Measurements from ENCODE around the gene COTL1. TPM values are rescaled to one million over a fixed set of nuclear protein-coding genes. Genes with fewer than 3 reads are reported as not detected.

COTL1 gene
- total RNA-seq, 1 donor from 2014 or later: 210 TPM

- peaks cover 3% of the 10 kb centered on the region for H3K36me3 ChIP-seq (ENCODE audit: control insufficient read depth, insufficient read depth, low read length)
- H3K4me3 ChIP-seq (ENCODE audit: low read depth, low read length): no peak overlapping the region
- no peak for DNase-seq (ENCODE audit: low read depth)
- no peaks in the 10 kb centered on the region for H3K27me3 ChIP-seq (ENCODE audit: control insufficient read depth, insufficient read depth, low read length)
- TF ChIP-seq, protein P1, sequence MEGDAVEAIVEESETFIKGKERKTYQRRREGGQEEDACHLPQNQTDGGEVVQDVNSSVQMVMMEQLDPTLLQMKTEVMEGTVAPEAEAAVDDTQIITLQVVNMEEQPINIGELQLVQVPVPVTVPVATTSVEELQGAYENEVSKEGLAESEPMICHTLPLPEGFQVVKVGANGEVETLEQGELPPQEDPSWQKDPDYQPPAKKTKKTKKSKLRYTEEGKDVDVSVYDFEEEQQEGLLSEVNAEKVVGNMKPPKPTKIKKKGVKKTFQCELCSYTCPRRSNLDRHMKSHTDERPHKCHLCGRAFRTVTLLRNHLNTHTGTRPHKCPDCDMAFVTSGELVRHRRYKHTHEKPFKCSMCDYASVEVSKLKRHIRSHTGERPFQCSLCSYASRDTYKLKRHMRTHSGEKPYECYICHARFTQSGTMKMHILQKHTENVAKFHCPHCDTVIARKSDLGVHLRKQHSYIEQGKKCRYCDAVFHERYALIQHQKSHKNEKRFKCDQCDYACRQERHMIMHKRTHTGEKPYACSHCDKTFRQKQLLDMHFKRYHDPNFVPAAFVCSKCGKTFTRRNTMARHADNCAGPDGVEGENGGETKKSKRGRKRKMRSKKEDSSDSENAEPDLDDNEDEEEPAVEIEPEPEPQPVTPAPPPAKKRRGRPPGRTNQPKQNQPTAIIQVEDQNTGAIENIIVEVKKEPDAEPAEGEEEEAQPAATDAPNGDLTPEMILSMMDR (IDR thresholded peaks at IDR 0.05; ENCODE audit: insufficient read depth, low read length, poor library complexity, severe bottlenecking): no peak
Measured at GRCh38 chr16:84565669-84566495, 52.0 kb downstream of the COTL1 start.

DNA sequence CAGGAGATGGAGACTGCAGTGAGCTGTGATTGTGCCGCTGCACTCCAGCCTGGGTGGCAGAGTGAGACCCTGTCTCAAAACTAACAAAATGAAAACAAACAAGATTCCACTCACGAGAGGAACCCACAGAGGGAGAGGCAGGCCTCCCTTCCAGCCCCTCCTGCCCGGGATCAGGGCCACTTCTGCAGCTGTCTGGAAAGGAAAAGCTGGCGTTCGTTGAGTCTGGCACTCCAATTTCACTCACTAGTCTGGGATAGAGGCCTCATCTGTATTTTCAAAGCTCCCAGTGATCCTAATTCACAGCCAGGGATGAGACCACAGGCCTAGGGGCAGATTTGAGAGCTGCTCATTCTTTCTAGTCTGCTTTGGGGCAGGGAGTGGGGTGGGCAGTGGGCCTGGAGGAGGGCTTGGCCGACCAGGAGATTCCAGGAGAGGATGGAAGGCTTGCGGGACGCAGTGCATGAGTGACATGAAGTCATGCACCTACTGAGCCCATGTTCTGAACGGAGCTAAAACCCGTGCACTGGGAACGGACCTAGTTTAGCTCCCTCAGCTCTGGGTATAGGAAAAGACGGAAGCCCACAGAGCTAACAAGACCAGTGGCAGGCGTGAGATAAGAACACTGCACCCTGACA, 54.0 kb downstream of the COTL1 start:
- Histone ChIP-seq H3K27me3 (ENCODE audit: control insufficient read depth, insufficient read depth, low read length) (no peaks in the 10 kb centered on the region), H3K4me3 (ENCODE audit: low read depth, low read length) (no peak overlapping the region), H3K36me3 (ENCODE audit: control insufficient read depth, insufficient read depth, low read length) (peaks cover 3% of the 10 kb centered on the region)
- TF ChIP-seq, protein P1 (IDR thresholded peaks at IDR 0.05; ENCODE audit: insufficient read depth, low read length, poor library complexity, severe bottlenecking): no peak
- no peak for DNase-seq (ENCODE audit: low read depth)

DNA sequence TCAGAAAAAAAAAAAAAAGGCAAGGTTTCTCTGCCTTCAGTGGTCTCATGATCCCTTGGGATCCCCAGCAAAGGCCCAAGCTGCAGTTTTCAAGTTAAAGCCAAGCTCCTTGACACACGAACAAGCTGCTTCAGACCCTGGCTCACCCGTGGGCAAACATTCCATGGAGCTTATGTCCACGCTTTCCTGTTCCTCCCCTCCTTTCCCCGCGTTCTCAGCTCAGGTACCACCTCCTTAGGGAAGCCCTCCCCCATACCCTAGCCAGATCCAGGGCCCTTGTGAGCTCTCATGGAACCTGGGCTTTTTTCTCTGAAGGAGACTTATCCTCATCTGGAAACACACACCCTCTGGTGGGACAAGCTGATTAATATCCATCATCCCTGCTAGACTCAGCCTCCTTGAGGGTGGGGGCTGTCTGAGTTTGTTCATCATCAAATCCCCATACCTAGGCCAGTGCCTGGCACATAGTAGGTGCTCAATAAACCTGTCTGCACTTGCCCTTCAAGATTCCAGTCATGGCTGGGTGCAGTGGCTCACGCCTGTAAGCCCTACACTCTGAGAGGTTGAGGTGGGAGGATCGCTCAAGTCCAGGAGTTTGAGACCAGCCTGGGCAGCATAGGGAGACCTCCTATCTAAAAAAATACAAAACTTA, 54.7 kb downstream of the COTL1 start:
- no peaks in the 10 kb centered on the region for H3K27me3 ChIP-seq (ENCODE audit: control insufficient read depth, insufficient read depth, low read length)
- no peak for DNase-seq (ENCODE audit: low read depth)
- peaks cover 3% of the 10 kb centered on the region for H3K36me3 ChIP-seq (ENCODE audit: control insufficient read depth, insufficient read depth, low read length)
- H3K4me3 ChIP-seq (ENCODE audit: low read depth, low read length): no peak overlapping the region
- TF ChIP-seq, protein P1 (IDR thresholded peaks at IDR 0.05; ENCODE audit: insufficient read depth, low read length, poor library complexity, severe bottlenecking): no peak

DNA sequence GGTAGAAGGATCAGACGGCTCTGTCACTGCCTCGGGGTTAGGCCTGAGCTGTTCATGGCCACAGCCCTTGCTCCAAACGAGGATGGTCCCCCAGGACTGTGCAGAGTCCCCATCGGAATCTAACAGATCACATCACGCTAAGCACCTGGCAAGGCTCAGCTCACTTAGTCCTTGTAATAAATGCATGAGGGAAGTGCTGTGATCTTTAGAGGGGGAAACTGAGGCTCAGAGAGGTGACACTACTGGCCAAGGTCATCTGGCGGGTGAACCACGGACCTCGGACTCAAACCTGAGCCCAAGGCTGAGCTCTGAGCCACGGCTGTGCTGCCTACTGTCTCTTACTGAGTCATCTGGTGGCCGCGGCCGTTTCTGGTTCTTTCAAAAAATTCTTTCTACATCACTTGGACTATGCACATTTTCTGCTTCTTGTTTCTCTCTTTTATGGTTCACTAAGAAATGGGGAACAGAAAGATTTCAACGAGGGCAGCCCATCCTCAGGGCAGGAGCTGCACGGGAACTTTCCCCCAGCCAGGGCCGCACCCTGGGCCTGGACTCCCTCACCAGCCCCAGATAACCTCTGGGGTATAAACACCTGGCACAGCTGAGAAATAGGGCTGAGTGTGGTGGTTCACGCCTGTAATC, 55.6 kb downstream of the COTL1 start:
- no peaks in the 10 kb centered on the region for H3K27me3 ChIP-seq (ENCODE audit: control insufficient read depth, insufficient read depth, low read length)
- TF ChIP-seq, protein P1 (IDR thresholded peaks at IDR 0.05; ENCODE audit: insufficient read depth, low read length, poor library complexity, severe bottlenecking): no peak
- DNase-seq (ENCODE audit: low read depth): no peak

DNA sequence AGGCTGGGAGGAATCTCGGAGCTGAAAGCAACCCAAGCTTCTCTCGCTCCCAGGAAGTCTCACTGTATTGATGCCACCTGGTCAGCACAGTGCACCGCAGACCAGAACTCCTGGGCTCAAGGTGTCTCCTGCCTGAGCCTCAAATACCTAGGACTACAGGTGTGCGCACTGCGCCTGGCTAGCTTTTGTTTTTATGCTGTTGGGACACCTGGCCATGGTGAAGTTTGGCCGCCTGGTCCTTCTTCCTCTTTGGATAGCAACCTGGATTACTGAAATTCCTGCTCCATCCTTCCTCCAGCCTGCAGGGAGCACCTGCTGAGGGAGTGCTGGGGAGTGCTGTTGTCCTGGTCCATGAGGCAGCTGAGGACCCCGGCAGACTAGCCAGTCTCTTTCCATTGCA, 56.6 kb downstream of the COTL1 start:
- Histone ChIP-seq H3K36me3 (ENCODE audit: control insufficient read depth, insufficient read depth, low read length) (peaks cover 3% of the 10 kb centered on the region), H3K27me3 (ENCODE audit: control insufficient read depth, insufficient read depth, low read length) (no peaks in the 10 kb centered on the region), H3K4me3 (ENCODE audit: low read depth, low read length) (no peak overlapping the region)
- TF ChIP-seq, protein P1 (IDR thresholded peaks at IDR 0.05; ENCODE audit: insufficient read depth, low read length, poor library complexity, severe bottlenecking): no peak
- DNase-seq (ENCODE audit: low read depth): no peak

More for the DNA sequence above, 55.6 kb downstream of the COTL1 start:
- H3K4me3 ChIP-seq (ENCODE audit: low read depth, low read length): no peak overlapping the region
- H3K36me3 ChIP-seq (ENCODE audit: control insufficient read depth, insufficient read depth, low read length): peaks cover 3% of the 10 kb centered on the region

Measured in kidney epithelial cell (primary cell).